Activated T-helper 17 cell treated with anti-CD3 and anti-CD28 coated beads, Interleukin-2, amount 50 U/mL, for 72 hours (primary cell): ENCODE results near the gene KRT80. TPM values are rescaled to one million over a fixed set of nuclear protein-coding genes. Genes with fewer than 3 reads are reported as not detected.

ENCODE experiments used
- ATAC-seq: fragments of 150-1000 bp; cut with Tn5 transposase; replicated peaks from 2 replicates; pipeline ENCODE4 v1.10.0; 2021; ENCODE audit warnings: mild to moderate bottlenecking, moderate library complexity
- H3K27ac Mint-ChIP-seq: one replicate; pipeline ENCODE4 v1.8.0; 2022; ENCODE audit warnings: mixed read lengths
- H3K27me3 Mint-ChIP-seq: one replicate; pipeline ENCODE4 v1.8.0; 2022; ENCODE audit warnings: mixed read lengths
- H3K36me3 Mint-ChIP-seq: one replicate; pipeline ENCODE4 v1.8.0; 2022; ENCODE audit warnings: low read depth, mild to moderate bottlenecking, mixed read lengths
- H3K4me1 Mint-ChIP-seq: one replicate; pipeline ENCODE4 v1.8.0; 2022; ENCODE audit warnings: mixed read lengths
- H3K4me3 Mint-ChIP-seq: one replicate; pipeline ENCODE4 v1.8.0; 2022; ENCODE audit warnings: mild to moderate bottlenecking, mixed read lengths
- H3K9me3 Mint-ChIP-seq: one replicate; pipeline ENCODE4 v1.8.0; 2022; ENCODE audit warnings: mixed read lengths
- total RNA-seq, 2 donors: library from RNA; stranded (reverse); gene quantifications; one replicate each; pipeline ENCODE4 v1.2.3, GENCODE V29; 2022

The KRT80 gene
- total RNA-seq, 2 donors from 2014 or later, result not detected

DNA sequence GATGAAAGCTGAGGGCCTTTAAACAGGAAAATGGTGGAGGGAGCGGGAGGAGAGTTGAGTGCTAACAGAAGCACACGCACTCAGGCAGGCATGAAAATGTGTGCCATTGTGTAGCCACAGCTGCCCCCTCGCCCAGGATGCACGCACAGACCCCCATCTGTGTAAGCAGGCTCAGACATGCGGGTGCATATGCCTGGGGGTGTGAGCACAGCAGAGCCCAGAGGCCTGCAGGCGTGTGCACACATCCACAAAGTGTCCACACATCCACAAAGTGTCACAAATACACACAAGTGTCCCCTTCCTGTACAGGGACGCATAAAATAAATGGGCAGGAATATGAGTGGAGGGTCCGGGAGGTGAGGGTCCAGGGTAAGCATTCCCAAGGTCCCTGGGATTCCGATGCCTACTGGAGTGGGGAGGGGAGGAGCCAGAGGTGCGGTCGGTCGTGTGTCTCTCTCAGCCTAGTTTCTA, 40.4 kb upstream of the KRT80 start:
- ATAC-seq, result no peak
- Mint-ChIP-seq H3K27ac (no peak overlapping the region), H3K27me3 (peaks cover 57% of the 10 kb centered on the region), H3K36me3 (no peaks in the 10 kb centered on the region), H3K9me3 (no peaks in the 10 kb centered on the region), H3K4me1 (no peaks in the 10 kb centered on the region), H3K4me3 (no peak overlapping the region)

DNA sequence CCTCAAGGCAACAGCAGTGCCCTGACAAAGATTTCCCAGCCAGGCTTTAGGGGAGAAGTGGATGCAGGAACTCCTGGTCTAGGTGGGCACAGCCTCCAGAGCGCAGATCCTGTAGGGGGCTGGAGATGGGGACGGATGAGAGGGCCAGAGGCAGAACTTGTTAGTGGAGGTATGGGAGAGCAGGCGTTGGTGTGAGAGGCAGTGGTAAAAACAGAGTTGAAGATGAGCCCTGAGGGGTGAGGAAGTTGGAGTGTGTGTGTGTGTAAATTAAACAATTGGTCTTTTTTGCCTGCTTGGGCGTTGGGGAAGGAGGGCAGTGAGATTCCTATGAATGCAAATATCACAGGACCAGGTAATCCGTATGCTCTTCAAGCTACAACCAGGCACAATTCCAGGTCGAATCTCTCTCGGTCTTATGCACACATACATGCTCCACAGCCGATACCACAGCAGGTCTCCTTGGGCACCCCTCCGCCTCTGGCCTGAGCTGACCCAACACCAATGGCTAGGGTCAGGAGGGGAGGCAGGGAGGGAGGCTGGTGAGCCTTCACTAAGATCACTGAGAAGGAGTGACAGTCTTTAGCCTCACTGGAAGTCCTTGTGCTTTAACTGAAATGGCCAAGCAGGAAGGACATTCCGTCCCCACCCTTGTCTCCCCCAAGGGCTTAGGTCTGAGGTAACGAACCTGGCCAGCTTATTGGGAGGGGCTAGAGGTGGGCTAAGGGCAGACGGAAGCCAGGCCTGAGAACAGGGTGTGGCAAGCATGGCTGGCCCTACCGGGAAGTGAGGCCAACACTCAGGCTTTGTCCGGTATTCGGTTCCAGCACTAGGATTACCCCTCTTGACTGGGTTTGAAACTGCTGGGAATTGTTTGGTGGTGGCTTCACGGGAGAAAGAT, 39.7 kb upstream of the KRT80 start:
- no peaks in the 10 kb centered on the region for H3K36me3 Mint-ChIP-seq
- H3K4me1 Mint-ChIP-seq, result no peaks in the 10 kb centered on the region
- H3K27me3 Mint-ChIP-seq, result peaks cover 57% of the 10 kb centered on the region
- H3K4me3 Mint-ChIP-seq, result no peak overlapping the region
- ATAC-seq, result no peak
- H3K27ac Mint-ChIP-seq, result no peak overlapping the region
- no peaks in the 10 kb centered on the region for H3K9me3 Mint-ChIP-seq

DNA sequence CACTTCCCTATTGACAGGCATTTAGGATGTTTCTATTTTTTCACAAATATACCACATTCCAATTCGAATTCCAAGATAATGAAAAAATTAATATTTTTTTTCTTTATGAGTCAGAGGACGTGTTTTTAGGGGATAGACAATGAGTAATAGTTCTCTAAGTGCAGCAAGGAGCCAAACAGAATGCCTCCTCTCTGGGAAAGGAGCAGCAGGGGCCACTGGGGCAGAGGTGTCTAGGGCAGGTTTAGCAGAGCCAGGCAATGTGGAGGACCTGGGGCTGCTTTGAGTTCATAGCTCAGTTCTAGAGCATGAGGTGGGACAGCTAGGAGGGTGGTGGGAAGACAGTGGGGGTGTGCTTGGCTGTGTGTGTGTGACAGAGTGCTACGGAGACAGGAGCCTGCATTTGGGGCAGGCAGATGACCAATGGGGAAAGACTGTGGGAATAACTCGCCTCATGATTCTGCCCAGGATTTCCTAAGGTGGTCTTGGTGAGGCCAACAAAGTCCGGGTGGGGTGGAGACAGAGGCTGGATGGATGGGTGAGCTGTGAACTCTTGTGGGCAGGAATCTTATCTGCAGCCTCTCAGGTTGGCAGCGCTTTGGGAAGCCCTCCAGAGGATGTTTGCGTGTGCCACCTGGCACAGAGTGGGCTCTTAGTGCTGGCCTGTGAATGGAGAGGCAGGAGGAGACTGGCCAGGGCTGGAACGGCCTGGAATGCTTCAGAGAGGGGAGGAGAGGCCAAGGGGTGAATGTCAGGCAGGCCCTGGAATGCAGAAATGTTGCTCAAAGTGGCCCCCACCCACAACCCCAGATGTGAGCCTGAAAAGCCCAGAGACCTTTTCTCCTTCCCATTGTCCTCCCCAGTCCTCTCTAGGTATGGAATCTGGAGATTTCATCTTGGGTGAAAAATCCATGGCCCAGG, 38.8 kb upstream of the KRT80 start:
- H3K4me1 Mint-ChIP-seq, result no peaks in the 10 kb centered on the region
- ATAC-seq, result no peak
- no peak overlapping the region for H3K27ac Mint-ChIP-seq
- no peak overlapping the region for H3K4me3 Mint-ChIP-seq
- H3K27me3 Mint-ChIP-seq, result peaks cover 56% of the 10 kb centered on the region
- no peaks in the 10 kb centered on the region for H3K36me3 Mint-ChIP-seq
- H3K9me3 Mint-ChIP-seq, result no peaks in the 10 kb centered on the region

DNA sequence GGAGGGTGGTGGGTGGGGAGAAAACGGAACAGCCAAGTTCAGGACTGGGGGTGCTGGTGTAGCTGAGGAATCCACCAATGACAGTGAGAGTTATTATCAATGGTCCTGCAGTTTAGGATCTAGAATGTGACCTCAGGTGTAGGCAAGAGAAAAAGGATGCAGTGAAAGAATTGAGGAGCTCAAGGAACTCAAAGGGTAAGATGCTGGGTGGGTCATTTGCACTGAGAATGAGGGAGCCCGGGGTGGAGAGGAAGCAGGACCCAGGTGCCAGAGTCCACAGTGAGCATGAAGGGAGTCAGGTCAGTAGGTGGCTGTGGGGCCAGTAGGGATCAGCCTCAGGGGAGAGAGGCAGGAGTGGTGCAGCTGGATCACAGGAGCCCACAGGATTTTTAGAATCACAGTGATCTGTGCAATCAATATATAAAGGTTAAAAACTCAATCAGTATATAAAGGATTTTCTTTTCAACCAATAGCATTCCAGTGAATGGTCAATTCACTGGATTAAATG, 38.1 kb upstream of the KRT80 start:
- Mint-ChIP-seq H3K27ac (no peak overlapping the region), H3K9me3 (no peaks in the 10 kb centered on the region), H3K4me3 (no peak overlapping the region), H3K4me1 (no peaks in the 10 kb centered on the region), H3K36me3 (no peaks in the 10 kb centered on the region), H3K27me3 (peaks cover 52% of the 10 kb centered on the region)
- ATAC-seq, result no peak

DNA sequence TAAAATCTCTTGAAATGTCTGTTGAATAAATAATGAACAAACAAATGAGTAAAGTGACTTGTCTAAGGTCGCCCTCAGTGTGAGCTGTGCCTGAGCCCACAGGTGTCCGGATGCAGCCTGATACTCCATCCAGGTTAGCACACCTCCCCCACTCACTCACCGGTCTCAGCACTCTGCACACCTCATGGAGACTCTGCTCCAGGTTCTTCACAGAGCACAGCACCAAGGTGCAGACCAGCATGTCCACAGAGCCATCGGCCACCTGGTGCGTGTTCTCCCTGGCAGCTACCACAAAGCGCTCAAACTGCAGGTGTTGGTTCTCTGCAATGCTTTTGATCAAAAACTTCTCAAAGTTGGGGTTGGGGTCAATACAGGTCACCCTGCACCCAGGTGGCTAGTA, 37.1 kb upstream of the KRT80 start:
- no peaks in the 10 kb centered on the region for H3K36me3 Mint-ChIP-seq
- H3K4me3 Mint-ChIP-seq, result no peak overlapping the region
- ATAC-seq, result no peak
- H3K4me1 Mint-ChIP-seq, result no peaks in the 10 kb centered on the region
- peaks cover 50% of the 10 kb centered on the region for H3K27me3 Mint-ChIP-seq
- no peak overlapping the region for H3K27ac Mint-ChIP-seq
- H3K9me3 Mint-ChIP-seq, result no peaks in the 10 kb centered on the region

DNA sequence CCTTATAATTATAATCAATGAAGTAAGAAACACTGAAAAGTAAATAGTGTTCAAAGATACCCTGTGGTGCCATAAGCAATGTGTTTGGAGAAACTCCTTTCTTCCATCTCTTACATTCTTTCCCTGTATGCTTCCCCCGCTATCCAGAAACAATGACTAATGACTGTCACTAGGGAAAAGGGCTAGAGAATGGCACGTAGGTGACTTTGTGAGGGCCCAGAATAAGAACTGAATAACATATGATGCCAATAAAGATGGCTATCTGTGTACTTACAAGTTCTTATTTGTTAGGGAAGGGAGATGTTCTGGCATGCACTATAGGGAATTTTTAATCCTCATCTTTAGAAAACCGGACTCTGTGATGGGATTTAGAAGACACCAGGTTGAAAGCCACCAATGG, 36.6 kb upstream of the KRT80 start:
- no peak for ATAC-seq

DNA sequence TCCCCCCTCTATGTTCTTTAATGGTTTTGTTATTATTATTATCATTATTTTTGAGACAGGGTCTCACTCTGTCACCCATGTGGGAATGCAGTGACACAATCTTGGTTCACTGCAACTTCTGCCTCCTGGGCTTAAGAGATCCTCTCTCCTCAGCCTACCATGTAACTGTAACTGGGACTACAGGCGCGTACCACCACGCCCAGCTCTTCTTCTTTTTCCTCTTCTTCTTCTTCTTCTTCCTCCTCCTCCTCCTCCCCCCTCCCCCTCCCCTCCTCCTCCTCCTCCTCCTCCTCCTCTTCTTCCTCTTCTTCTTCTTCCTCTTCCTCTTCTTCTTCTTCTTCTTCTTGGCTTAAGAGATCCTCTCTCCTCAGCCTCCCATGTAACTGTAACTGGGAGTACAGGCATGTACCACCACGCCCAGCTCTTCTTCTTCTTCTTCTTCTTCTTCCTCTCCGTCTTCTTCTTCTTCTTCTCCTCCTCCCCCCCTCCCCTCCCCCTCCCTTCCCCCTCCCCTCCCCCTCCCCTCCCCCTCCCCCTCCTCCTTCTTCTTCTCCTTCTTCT, 35.9 kb upstream of the KRT80 start:
- Mint-ChIP-seq H3K27ac (no peak overlapping the region), H3K4me1 (no peaks in the 10 kb centered on the region), H3K36me3 (no peaks in the 10 kb centered on the region), H3K27me3 (peaks cover 47% of the 10 kb centered on the region), H3K4me3 (no peak overlapping the region), H3K9me3 (no peaks in the 10 kb centered on the region)
- no peak for ATAC-seq

More for the DNA sequence above, 36.6 kb upstream of the KRT80 start:
- no peak overlapping the region for H3K4me3 Mint-ChIP-seq
- H3K4me1 Mint-ChIP-seq, result no peaks in the 10 kb centered on the region
- no peak overlapping the region for H3K27ac Mint-ChIP-seq
- no peaks in the 10 kb centered on the region for H3K9me3 Mint-ChIP-seq
- H3K36me3 Mint-ChIP-seq, result no peaks in the 10 kb centered on the region
- H3K27me3 Mint-ChIP-seq, result peaks cover 48% of the 10 kb centered on the region

DNA sequence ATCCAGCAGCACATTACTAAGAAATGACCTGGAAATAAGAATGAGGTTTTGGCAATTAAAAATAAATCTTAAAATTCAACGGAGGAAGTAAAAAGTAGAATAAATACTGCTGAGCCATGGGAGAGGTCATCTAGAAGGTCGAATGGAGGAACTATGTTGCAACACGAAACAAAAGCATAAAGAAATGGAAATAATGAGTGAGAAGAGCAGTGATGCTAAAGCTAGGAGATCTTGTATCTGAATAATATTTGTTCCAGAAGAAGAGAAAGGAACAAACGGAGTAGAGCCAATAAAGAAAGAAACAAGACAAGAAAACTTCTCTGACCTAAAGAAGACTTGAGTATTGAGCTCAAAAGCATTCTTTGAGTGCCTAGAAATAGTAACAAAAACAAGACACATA, 34.6 kb upstream of the KRT80 start:
- Mint-ChIP-seq H3K4me3 (no peak overlapping the region), H3K36me3 (no peaks in the 10 kb centered on the region), H3K4me1 (peaks cover 1% of the 10 kb centered on the region), H3K9me3 (no peaks in the 10 kb centered on the region), H3K27me3 (peaks cover 35% of the 10 kb centered on the region), H3K27ac (no peak overlapping the region)
- no peak for ATAC-seq

DNA sequence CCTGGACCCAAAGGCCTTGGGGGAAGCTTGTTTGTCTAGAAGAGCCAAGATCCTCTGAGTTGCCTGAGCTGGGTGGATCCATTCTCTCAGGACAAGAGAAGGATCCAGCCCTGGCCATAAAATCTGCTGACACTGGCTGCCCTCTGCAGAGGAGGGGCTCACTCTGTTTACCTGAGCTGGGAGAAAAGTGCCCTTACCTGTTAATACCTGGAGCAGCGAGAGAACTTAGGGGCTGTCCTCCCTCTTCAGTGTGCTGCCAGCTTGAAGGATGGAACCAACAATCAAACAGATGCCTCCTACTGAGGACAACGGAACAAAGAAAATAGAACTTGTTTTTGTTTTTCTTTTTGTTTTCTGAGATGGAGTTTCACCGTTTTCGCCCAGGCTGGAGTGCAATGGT, 33.9 kb upstream of the KRT80 start:
- Mint-ChIP-seq H3K36me3 (no peaks in the 10 kb centered on the region), H3K27me3 (peaks cover 34% of the 10 kb centered on the region)

DNA sequence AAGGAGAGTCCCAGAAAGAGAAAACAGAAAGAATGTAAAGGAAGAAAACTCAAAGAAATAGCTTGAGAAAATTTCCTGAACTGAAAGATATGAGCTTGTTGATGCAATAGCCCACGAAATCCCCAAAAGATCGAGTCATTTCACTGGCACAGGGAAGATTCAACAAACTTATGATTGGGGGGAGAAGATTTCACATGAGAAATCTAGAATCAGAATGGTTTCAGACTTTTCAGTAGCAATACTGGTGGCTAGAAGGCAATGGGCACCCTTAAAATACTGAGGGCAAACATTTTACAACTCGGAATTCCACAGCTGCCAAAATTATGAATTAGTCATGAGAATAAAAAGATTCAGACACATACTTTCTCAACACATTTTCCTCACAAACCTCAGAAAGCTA, 32.3 kb upstream of the KRT80 start:
- H3K27me3 Mint-ChIP-seq, result peaks cover 31% of the 10 kb centered on the region
- no peak overlapping the region for H3K4me3 Mint-ChIP-seq
- no peaks in the 10 kb centered on the region for H3K36me3 Mint-ChIP-seq
- H3K4me1 Mint-ChIP-seq, result peaks cover 5% of the 10 kb centered on the region
- no peak overlapping the region for H3K27ac Mint-ChIP-seq
- no peaks in the 10 kb centered on the region for H3K9me3 Mint-ChIP-seq
- no peak for ATAC-seq

More for the DNA sequence above, 33.9 kb upstream of the KRT80 start:
- H3K9me3 Mint-ChIP-seq, result no peaks in the 10 kb centered on the region
- no peak overlapping the region for H3K27ac Mint-ChIP-seq
- no peak overlapping the region for H3K4me3 Mint-ChIP-seq
- ATAC-seq, result no peak
- H3K4me1 Mint-ChIP-seq, result peaks cover 5% of the 10 kb centered on the region

DNA sequence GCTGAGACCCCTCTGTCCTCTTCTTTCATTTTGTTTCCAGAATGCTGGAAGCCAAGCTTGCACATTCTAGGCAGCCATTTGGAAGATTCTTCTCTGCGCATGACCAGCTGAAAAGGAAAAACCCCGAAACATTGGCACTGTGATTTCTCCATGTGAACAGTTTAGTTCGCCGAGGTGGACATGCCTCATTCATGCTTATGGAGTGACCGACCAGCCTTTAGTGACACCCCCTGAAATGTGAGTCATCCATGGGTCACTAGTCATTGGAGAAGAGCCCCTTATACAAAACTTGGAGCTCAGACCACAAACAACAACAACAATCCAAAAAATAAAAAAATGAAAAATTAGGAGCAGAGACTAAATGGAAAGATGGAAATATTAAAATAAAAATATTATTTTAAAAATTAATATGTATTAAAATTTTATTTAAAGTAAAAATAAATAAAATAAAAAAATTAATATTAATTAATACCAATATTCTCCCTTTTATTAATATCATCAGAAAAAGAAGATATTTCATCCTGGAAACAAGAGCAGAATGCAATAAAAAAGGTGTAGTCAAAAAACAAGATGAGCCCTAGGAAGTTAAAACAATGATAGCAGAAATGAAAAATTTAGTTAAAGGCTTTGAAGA, 31.7 kb upstream of the KRT80 start:
- peaks cover 32% of the 10 kb centered on the region for H3K27me3 Mint-ChIP-seq
- no peak overlapping the region for H3K27ac Mint-ChIP-seq
- peaks cover 5% of the 10 kb centered on the region for H3K4me1 Mint-ChIP-seq
- no peaks in the 10 kb centered on the region for H3K36me3 Mint-ChIP-seq
- no peak for ATAC-seq
- H3K9me3 Mint-ChIP-seq, result no peaks in the 10 kb centered on the region
- no peak overlapping the region for H3K4me3 Mint-ChIP-seq

DNA sequence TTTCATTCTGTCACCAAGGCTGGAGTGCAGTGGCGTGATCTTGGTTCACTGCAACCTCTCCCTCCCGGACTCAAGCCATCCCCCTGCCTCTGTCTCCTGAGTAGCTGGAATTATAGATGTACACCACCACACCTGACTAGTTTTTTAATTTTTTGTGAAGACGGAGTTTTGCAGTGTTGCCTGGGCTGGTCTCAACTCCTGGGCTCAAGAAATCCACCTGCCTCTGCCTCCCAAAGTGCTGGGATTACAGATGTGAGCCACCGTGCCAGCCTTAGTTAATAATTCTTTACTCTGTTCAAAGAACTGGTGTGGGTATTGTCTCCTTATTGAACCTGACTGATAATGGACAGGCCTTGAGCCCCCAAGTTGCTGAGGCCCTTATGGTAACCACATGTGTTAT, 30.9 kb upstream of the KRT80 start:
- Mint-ChIP-seq H3K27me3 (peaks cover 27% of the 10 kb centered on the region), H3K4me1 (peaks cover 5% of the 10 kb centered on the region), H3K9me3 (no peaks in the 10 kb centered on the region), H3K4me3 (no peak overlapping the region), H3K27ac (no peak overlapping the region), H3K36me3 (no peaks in the 10 kb centered on the region)
- ATAC-seq, result no peak

DNA sequence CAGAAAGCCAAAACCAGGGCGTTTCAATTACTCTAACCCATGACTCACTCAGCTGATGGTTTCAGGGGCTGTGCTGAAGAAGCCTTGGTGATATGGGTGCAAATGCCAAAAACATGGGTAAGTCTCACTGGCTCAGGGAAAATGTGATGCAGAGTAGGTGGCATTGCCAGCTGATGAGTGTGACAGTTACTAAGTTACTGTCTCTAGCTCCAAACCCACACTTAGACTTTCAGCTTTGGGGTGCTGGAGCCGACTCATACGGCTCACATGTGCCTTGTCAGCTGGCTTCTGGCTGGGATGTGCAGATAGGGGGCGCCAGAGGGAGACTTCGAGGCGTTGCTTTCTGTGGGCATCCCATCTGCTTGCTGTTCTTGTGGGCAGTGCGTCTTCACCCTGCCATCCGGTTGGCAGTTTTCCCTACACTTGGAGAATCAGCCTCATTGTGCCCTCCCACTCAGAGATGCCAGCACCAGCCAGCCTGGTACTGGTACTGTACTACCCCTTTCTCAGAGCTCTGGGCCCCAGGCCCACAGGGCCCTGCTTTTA, 30.2 kb upstream of the KRT80 start:
- no peaks in the 10 kb centered on the region for H3K9me3 Mint-ChIP-seq
- H3K36me3 Mint-ChIP-seq, result no peaks in the 10 kb centered on the region
- peak overlapping the region; percentile 13 for H3K4me3 Mint-ChIP-seq
- ATAC-seq, result peak; percentile 96
- no peak overlapping the region for H3K27ac Mint-ChIP-seq
- H3K4me1 Mint-ChIP-seq, result peaks cover 5% of the 10 kb centered on the region
- peaks cover 28% of the 10 kb centered on the region for H3K27me3 Mint-ChIP-seq
